Measurements from ENCODE around the gene SURF6.

- TF ChIP-seq EZH2phosphoT487 (IDR thresholded peaks at IDR 0.05; ENCODE audit: borderline replicate concordance, low read length): no peak
- peak; percentile 14 for TF ChIP-seq CTCF (IDR thresholded peaks at IDR 0.05; ENCODE audit: low read depth, low read length, poor library complexity, severe bottlenecking)
Measured at GRCh38 chr9:133356391-133357091, 20.6 kb upstream of the SURF6 start, which contains the start of the genes SURF1 and SURF2.
